Glutamatergic neuron (in vitro differentiated cells): Measurements from ENCODE around the gene PRKCA. TPM values are rescaled to one million over a fixed set of nuclear protein-coding genes. Genes with fewer than 3 reads are reported as not detected.

ENCODE experiments used
- DNase-seq: peaks from one replicate; pipeline ENCODE4 v3.0.0; 2022
- H3K27ac Mint-ChIP-seq: one replicate; pipeline ENCODE4 v1.8.0; 2020; ENCODE audit warnings: mild to moderate bottlenecking, mixed read lengths, inconsistent platforms; ENCODE audit not compliant: unreplicated experiment
- H3K27me3 Mint-ChIP-seq: one replicate; pipeline ENCODE4 v1.8.0; 2020; ENCODE audit warnings: mild to moderate bottlenecking, moderate library complexity, mixed read lengths, inconsistent platforms; ENCODE audit not compliant: unreplicated experiment
- H3K36me3 Mint-ChIP-seq: one replicate; pipeline ENCODE4 v1.8.0; 2020; ENCODE audit warnings: mild to moderate bottlenecking, mixed read lengths, inconsistent platforms; ENCODE audit not compliant: unreplicated experiment
- H3K4me1 Mint-ChIP-seq: one replicate; pipeline ENCODE4 v1.8.0; 2020; ENCODE audit warnings: mild to moderate bottlenecking, low read depth, mixed read lengths, inconsistent platforms; ENCODE audit not compliant: unreplicated experiment
- H3K4me3 Mint-ChIP-seq: one replicate; pipeline ENCODE4 v1.8.0; 2020; ENCODE audit warnings: mild to moderate bottlenecking, mixed read lengths, inconsistent platforms; ENCODE audit not compliant: unreplicated experiment
- H3K9me3 Mint-ChIP-seq: one replicate; pipeline ENCODE4 v1.8.0; 2020; ENCODE audit warnings: mild to moderate bottlenecking, moderate library complexity, mixed read lengths, inconsistent platforms; ENCODE audit not compliant: unreplicated experiment
- total RNA-seq: library from RNA; stranded (reverse); fragmentation: NEBNext Ultra II Directional; extraction: Animal tissue kit (Norgen Biotek cat#: 25700); gene quantifications from one replicate; pipeline ENCODE4 v1.2.1, GENCODE V29; 2021; ENCODE audit not compliant: unreplicated experiment
- TF ChIP-seq, protein P1 (sequence below): fragments of 200-600 bp; sonication (generic); IDR thresholded peaks from one replicate; pipeline ENCODE4 v1.5.0; 2021; ENCODE audit not compliant: partially characterized antibody, unreplicated experiment

Gene PRKCA
- total RNA-seq, 1 donor from 2014 or later = 2.2 TPM

DNA sequence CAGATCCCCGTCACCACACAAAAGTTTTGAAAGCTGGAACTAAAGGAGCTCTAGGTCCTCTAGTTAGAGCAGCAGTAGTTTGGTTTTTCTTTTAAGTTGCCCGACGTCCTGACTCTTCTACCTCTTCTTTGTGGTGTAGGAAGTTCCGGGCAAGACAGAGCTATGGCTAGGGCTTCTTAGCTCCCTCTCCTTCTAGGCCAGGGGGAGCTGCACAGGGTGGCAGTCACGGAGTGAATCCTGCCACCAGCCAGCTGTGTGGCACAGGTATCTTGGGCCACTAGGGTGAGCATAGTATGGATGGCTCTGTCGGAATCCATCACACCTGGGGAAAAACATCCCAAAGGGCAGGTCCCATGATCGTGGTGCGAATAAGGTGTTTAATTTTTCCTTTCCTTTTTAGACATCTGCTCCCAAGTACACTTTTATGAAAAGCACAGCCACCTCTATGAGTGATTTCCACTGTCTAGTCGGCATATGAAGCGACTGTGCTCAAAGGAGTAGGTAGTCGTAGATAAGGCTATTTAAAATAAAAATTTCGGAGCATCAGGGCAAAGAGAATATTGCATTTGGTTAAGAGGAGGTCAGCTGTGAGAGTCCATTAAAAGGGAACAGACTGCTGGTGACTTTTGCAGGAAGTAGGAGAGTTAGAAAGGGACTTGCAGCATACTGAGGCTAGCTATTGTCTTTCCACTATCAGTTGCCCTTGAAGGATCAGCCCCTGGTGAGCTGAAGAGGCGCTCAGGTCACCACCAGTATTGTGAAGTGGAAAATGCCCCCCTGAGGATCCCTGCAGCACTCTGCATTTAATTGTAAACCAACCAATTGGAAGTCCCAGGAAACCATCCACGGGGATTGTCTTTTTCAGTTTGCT lies 2.1 kb downstream of the PRKCA start:
- peaks cover 6% of the 10 kb centered on the region for H3K9me3 Mint-ChIP-seq
- DNase-seq = no peak
- H3K27ac Mint-ChIP-seq = no peak overlapping the region
- peaks cover 4% of the 10 kb centered on the region for H3K4me1 Mint-ChIP-seq
- H3K4me3 Mint-ChIP-seq = peak overlapping the region; percentile 45
- TF ChIP-seq, protein P1, sequence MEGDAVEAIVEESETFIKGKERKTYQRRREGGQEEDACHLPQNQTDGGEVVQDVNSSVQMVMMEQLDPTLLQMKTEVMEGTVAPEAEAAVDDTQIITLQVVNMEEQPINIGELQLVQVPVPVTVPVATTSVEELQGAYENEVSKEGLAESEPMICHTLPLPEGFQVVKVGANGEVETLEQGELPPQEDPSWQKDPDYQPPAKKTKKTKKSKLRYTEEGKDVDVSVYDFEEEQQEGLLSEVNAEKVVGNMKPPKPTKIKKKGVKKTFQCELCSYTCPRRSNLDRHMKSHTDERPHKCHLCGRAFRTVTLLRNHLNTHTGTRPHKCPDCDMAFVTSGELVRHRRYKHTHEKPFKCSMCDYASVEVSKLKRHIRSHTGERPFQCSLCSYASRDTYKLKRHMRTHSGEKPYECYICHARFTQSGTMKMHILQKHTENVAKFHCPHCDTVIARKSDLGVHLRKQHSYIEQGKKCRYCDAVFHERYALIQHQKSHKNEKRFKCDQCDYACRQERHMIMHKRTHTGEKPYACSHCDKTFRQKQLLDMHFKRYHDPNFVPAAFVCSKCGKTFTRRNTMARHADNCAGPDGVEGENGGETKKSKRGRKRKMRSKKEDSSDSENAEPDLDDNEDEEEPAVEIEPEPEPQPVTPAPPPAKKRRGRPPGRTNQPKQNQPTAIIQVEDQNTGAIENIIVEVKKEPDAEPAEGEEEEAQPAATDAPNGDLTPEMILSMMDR = no peak
- H3K27me3 Mint-ChIP-seq = peaks cover 14% of the 10 kb centered on the region
- peaks cover 5% of the 10 kb centered on the region for H3K36me3 Mint-ChIP-seq

DNA sequence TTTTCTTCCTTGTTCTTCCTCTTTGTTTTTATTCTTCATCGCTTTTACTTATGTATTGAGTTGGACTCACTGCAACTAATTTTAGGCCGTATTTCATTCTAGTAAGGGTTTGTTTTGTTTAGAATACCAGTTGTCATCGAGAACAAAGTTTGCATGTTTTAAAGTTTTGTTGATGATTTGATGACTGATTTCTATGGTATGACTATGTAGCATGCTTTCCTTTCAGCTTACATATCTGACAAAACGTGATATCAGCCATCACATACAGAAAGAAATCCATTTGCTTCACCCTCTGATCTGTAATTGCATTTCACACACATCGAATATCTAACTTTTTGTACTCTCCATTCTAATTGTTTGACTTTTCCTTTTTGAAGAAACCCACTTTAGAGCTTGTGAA lies 4.0 kb downstream of the PRKCA start:
- Mint-ChIP-seq H3K9me3 (peaks cover 6% of the 10 kb centered on the region), H3K36me3 (peaks cover 4% of the 10 kb centered on the region), H3K27me3 (peaks cover 6% of the 10 kb centered on the region), H3K27ac (no peak overlapping the region), H3K4me1 (peaks cover 4% of the 10 kb centered on the region), H3K4me3 (no peak overlapping the region)
- TF ChIP-seq, protein P1 = no peak
- DNase-seq = no peak

DNA sequence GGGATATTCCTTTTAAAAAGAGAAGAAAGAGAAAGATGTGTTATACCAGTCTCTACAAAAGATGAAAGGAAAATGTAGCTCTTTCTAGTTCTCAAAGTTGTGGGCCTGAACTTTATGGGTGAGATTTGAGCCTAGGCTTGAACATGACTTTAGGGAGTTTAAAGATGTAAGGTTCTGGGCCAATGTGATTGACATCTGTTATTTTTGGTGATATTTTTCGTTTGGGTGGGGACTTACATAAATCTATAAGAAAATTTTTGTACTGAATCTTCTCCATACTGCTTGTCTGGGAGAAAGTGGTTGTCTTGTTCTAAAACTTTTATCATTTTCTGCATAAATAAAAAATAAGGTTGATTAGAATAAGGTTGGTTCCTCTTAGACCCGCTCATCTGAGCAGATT lies 4.8 kb downstream of the PRKCA start:
- H3K9me3 Mint-ChIP-seq = peaks cover 2% of the 10 kb centered on the region
- no peak overlapping the region for H3K4me3 Mint-ChIP-seq
- DNase-seq = no peak
- H3K4me1 Mint-ChIP-seq = peaks cover 2% of the 10 kb centered on the region
- no peak overlapping the region for H3K27ac Mint-ChIP-seq
- H3K36me3 Mint-ChIP-seq = no peaks in the 10 kb centered on the region
- TF ChIP-seq, protein P1 = no peak
- peaks cover 2% of the 10 kb centered on the region for H3K27me3 Mint-ChIP-seq

DNA sequence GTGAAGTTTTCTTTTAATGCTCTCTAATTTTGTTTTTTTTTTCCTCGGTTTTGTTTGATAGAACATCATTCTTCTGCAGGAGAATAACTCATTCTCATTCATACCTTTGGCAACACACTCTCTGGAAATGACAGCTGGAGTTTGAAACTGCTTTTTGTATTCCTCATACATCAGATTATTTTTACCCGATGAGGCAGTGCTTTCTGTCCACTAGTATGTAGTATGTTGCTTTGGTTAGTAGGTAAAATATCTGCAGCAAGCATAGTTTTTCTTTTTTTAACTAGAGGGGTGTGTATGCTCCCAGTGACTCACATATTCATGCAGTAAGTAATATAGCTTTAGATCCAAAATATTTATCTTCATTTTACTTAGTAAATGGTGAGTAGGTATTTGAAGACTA lies 6.4 kb downstream of the PRKCA start:
- H3K4me3 Mint-ChIP-seq = no peak overlapping the region
- TF ChIP-seq, protein P1 = no peak
- H3K27ac Mint-ChIP-seq = no peak overlapping the region
- no peaks in the 10 kb centered on the region for H3K9me3 Mint-ChIP-seq
- no peaks in the 10 kb centered on the region for H3K27me3 Mint-ChIP-seq
- no peak for DNase-seq
- no peaks in the 10 kb centered on the region for H3K4me1 Mint-ChIP-seq
- H3K36me3 Mint-ChIP-seq = no peaks in the 10 kb centered on the region

DNA sequence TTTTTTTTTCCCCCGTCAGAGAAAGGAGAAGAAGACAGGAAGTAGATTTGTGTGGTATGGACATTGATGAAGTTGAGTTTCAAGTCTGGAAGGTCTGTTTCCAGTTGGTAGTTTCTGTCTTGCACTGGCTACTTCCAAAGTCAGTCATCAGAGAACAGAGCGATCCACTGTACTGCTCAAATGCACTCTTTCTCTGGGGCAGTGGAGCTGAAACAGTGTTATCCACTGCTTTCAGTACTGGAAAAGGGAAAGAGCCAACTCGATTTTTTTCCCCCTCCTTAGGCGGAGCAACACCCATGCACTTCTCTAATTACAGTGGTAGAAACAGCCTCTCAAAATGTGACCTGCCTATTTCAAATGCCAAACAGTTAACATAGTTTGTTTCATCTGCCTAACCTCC lies 7.4 kb downstream of the PRKCA start:
- H3K36me3 Mint-ChIP-seq = no peaks in the 10 kb centered on the region
- H3K4me1 Mint-ChIP-seq = no peaks in the 10 kb centered on the region
- no peak for DNase-seq
- no peaks in the 10 kb centered on the region for H3K27me3 Mint-ChIP-seq
- H3K4me3 Mint-ChIP-seq = no peak overlapping the region
- H3K9me3 Mint-ChIP-seq = no peaks in the 10 kb centered on the region
- TF ChIP-seq, protein P1 = no peak
- H3K27ac Mint-ChIP-seq = no peak overlapping the region
